GM18526 (cell line): Measurements from ENCODE around the gene MAFG.

Experiments used
- POLR2A ChIP-seq: IDR thresholded peaks from 3 replicates; pipeline ENCODE4 v1.6.1; 2011; ENCODE audit not compliant: insufficient read length; ENCODE audit errors: extremely low read depth

Gene MAFG

DNA sequence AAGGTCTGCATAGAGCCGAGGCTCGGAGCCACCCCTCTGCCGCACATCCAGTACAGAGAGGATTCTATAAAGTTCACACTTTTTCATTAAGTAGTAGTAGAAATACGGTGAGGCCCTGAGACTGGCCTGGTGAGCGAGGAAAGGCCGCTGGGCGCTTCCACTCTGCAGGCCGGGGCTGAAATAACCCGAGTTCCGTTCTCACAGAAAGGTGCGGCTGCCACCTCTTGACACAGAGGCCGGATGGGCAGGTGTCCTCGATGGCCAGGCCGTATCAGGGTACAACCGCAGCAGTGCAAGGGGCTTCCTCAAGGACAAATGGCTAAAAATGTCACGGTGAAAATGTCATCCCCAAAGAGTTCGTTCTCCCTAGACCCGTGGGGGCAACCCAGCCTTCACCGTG, 15.6 kb downstream of the MAFG start:
- no peak for TF ChIP-seq POLR2A

DNA sequence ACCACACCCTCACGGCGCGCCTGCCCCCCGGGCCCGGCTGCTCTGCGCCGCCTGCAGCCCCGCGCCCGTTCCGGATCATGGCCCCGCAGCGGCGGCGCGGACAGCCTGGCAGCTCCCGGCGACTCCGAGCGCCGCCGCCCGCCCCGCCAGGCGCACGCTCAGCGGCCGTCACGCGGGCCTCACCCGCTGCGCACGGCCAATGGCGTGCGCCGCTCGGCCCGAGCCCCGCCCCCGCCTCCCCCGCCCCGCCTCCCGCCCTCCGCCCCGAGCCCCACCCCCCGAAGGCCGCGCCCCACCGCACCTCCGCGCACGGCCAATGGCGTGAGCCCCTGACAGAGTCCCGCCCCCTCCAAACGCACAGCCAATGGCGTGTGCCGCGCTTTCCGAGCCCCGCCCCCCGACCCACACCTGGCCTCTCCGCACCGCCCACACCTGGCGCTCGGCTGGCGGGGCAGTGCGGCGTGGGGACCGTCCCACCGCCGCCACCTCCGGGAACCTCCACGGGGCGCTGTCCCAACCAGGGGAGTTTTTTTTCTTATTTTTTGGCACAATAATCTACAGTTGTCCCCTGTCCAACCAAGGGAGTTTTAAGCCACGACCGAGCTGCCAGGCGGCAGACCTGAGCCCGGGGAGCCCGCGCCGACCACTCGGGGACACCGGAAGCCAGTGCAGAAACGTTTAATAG, 16.1 kb downstream of the MAFG start, which contains the start of gene PCYT2:
TSS of gene PCYT2 (minus strand) at position 123 of the 685 bp plus-strand sequence. CDS start at position 79, 44 bp downstream.
- peak; percentile 51 for TF ChIP-seq POLR2A

DNA sequence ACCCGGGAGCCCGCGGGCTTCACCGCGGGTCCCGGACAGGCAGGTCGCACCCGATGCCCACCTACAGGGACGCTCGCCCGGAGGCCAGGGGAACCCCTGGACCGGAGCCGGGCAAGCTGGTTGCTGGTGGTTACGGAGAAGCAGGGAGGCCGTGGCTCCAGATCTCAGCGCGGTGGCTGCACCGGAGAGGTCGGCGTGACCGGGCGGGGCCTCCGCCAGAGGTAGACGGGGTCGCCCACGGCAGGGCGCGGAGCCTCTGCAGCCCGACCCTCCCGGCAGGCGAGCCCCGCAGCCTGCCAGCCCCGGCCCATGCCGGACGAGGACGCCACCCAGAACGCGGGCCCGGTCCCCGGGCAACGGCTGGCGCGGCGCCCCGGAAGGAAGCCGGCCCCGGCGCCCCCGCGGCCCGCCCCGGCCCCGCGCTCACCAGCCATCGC, 16.7 kb downstream of the MAFG start:
- no peak for TF ChIP-seq POLR2A

DNA sequence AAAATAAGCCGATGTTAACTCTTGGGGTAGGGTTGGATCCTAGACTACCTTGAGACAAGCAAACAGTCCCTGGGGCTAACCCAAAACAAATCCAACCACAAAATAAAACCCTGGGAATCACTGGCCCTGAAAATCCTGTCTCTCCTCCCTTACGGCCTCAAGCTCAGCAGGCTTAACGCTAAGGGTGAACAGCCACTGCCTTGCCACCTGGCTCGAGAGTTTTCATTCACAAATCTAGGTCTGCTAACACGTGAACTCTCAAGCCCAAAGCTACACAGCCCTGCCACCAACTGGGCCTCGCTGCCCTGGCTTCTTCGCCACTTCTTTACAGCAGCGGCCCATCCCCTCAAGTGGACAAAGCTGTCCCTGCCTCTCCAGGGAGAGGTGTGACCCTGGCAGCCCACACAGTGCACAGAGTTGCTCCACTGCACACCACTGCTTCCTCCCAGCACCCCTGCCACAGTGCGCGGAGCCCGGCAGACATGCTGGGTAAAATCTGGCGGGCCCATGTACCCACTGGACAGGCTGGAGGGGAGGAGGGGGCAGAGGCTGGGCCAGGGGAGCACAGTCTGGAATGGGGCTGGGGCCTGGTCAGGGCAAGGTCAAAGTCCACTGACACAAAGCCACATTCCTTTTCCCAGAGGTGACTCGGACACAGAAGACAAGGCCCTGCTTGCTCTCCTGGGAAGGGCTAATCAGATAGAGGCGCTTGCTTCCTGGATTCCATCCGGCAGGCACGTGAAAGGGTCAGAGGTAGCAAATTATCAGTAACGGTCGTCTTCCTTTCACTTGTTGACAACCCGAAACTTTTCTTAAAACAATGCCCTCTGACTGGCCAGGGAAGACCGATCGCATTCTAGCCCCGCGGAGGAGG, 17.3 kb downstream of the MAFG start:
- TF ChIP-seq POLR2A: no peak

DNA sequence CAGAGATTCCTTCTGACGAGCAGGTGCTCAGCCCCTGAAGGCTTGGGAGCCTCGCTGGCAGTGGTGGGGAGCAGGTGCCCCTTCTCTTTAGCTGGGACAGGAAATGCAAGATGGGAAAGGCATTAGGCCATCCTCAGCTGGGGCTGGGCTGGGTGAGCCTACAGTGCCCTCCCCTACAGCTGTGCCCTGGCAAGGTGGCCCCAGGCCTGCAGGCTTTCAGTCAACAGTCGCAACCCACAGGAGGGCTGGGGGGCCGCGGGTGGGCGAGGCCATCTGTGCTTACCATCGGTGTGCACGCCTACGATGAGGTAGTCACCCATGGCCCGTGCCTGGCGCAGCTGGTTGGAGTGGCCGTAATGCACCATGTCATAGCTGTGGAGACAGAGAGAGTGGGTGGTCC, 18.3 kb downstream of the MAFG start:
- no peak for TF ChIP-seq POLR2A

DNA sequence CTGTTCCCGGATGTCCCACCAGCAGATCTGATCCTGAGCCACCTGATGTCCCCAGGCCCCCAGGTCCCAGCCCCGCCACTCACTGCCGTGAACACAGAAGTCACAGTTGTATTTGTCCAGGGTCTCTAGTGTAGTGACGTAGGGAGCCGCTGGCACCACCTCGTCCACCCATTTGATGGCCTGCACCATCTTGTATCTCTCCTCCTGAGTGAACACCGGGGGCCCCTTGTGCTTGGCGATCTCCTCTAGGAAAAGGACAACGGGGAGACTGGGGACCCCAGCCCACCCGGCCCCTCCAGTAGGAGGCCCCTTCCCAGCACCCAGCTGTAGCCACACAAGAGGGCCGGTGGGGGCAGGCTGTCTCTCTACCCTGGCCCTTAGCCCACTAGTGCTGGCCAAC, 18.7 kb downstream of the MAFG start:
- TF ChIP-seq POLR2A: no peak

DNA sequence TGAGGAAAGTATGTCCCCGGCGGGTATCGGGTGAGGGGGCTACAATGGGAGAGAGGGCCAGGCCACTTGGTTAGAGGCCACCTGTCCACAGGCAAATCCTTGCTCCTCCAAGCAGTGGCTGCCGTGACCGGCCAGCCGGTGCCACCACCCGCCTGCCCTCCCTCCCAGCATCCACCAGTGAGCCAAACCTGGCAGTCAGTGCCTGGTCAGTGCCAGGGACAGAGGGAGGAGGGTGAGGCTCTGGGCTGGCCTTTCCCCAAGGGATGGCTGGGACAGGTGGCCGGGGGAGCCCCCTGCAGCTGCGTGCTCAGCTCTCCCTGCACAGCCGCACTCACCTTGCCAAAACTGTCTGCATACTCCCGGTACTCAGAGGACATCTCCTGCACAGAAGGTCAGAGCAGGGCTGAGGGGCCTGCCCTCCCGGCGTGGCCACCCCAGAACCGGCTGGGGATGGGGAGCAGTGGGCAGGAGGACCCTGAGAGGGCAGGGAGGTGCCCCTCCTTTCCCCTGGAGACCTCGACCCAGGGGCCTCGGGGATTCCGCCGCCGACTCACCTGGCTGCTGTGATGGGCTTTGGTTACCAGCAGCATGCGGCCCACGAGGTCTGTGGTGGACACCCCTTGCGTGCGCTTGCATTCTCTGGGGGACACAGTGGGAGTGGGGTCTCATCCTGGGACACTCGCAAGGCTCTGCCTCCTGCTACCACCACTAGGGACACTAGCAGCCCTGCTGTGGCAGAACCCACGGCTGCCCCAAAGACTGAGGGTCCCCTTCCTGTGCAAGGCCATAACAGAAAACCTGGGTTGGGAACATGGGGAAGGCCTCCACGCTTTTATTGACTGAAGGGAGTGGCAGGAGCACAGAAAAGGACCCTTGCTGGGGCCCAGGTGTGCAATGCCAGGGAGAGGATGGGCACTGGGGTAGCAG, 20.1 kb downstream of the MAFG start:
- no peak for TF ChIP-seq POLR2A

DNA sequence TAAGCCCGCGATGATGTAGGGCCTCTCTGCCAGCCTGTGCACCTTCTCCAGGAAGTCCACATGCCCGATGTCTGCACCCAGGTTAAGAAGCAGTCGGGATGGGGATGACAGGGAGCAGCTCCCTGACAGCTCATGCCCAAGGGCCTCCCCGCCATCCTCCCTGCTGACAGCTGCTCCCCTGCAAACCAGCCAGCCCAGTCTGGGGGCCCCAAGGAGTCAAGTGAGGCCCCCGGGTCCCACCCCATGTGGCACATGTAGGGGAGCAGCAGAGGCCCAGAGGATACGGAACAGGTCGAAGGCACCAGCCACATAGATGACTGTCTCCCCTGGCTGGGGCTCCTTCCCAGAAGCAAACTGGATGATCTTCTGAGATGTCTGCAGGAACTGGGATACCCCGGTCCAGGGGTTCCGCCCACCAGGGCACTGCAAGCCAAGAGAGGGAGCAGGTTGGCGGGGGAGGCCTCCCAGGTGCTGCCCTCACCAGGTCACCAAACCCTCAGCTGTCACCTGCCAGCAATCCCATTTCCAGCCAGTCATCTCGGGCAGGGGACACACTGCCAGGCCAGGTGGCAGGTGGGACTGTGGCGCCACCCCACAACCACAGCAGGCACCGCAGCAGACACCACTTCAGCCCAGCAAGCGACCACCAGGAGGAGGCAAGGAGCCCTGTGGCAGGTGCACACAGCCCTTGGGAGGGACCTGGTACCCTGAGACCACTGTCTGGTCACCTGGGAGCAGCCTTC, 20.9 kb downstream of the MAFG start:
- no peak for TF ChIP-seq POLR2A

DNA sequence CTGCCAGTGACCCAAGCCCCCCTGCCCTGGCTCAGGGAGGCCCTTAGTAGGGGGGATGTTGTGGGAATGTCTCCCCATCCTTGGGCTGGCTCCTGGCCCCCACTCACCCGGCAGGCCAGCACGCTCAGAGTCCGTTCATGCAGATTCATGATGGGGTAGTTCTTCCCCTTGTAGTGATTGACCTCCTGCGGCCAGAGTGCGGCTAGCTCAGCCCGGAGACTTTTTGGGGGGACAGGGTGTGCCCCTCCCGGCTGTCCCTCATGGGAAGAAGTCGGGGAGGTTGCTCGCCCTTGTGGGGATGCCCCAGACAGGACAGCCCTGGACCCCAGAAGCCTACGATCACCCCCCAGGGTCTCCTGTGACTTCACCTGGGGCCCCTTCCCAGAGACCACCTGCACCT, 21.5 kb downstream of the MAFG start:
- no peak for TF ChIP-seq POLR2A

DNA sequence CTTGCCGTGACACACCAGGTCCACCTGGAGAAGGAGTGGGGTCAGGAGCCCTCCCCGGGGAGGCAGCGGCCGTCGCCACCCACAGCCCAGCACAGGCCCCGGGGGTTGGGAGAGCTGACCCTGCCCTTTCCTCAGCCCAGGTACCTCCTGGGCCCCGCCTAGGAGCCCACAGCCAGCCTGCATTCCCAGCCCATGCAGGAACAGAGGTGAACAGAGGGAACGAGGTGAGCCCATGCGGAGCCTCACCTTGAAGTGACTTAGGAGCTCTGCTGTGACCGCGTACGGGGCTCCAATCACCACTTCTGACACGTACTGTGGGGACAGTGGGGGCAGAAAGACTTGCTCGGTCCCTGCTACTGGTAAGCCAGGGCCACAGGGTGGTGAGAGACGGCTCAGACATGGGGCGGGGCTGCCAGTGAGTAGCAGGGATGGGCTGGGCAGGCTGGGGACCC, 22.1 kb downstream of the MAFG start:
- TF ChIP-seq POLR2A: no peak

DNA sequence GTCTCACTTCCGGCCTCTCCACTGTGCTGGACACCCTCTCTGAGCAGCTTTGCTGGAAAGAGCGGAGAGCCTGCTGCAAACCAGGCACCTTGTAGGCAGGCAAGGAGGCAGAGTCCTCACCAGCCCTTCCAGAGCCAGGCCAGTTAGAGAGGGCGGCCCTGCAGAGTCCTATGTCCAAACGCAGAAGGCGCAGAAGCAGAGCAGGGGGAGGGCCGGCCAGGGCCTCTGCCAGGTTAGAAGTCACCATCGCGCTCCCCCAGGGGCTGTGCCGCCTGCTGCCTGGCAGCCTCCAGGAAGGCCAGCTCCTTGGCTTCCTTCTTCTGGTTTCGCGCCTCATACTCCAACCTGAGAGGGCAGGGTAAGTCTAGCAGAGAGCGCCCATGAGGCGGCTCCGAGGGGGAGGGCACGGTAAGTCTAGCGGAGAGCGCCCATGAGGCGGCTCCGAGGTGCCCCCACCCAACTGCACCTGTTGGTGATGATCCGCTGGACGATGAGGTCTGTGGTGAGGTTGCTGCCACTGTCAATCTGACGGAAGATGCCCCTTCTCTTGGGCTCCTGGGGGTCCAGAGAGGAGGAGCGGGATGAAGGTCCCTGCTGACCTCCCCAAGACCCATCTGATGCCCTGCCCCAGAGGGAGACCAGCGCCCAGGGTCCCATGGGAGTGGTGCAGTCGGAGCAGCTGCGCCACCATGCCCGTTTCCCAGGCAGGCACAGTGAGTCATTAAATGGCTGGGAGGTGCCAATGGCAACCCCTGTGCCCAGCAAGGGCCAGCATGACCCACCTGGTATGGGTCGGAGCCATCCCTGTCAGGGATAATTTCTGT, 22.7 kb downstream of the MAFG start:
- TF ChIP-seq POLR2A: no peak

DNA sequence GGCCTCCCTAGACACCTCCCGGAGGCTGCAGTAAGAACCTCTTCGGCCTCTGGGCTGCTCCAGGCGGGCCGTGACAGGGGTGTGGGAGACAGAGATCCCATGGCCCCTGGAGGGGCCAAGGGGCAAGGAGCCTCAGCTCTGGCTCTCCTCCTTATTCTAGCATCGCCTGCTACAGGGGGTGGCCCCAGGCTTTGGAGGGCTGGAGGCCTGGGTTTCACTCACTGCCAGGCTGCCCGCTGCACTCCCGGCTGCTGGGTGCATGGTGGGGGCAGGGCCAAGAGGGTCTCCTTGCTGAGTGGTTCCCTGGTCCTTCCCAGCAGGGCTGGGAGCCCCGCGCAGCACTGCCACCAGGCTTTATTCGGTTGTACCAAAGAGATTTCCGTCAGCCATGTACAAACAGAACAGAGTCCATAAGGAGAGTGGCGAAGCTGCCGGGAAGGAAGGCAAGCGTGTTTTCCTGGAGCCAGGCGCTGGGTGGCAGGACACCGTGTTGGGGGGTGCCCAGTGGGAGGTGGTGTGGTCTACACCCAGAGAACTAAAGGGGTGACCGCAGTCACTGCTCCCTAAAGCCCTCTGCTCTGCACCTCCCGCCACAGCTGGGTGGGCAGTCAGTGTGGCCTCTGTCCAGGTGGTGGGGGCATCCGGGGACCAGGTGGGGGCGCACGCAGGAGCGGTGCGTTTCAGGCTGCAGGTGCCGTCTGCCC, 23.5 kb downstream of the MAFG start:
- no peak for TF ChIP-seq POLR2A

DNA sequence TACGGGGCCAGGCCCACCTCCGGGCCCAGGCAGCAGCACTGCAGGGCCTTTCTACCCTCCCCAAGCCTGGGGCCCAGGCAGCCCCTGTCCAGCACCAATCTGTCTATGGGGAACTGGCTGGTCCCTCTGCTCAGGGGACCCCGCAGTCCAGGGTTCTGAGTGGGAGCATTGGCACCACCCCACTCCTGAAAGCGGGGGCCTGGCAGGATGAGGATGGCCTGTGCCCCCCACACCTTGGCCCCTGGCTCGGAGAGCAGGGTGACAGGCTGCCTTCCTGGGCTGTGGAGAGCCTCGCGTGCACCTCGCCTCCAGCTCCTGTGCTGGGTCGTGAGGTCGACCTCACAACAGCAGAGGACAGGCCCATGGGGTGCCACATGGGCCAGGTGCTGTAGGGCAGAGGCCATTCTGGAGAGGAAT, 24.1 kb downstream of the MAFG start:
- no peak for TF ChIP-seq POLR2A
